Heart left ventricle (tissue), 13 donors: ENCODE data around the gene LRPPRC.

Experiments
- POLR2A ChIP-seq, 2 donors: fragments of 450-650 bp; IDR thresholded peaks; one replicate each; pipeline ENCODE4 v1.6.1; 2017; ENCODE audit warnings: antibody characterized with exemption in 2 of 2, mild to moderate bottlenecking in 2 of 2, moderate library complexity in 2 of 2
- TF ChIP-seq, protein P1 (sequence below), 12 donors: fragments of 200-600 bp; sonication (generic) in 4 of 12; IDR thresholded peaks; one replicate each; pipeline versions ENCODE4 v1.5.0 to v1.8.0; 2018 to 2022; ENCODE audit warnings: antibody characterized with exemption in 12 of 12, mild to moderate bottlenecking in 5 of 12
- donor health status: ischemic (EF 13 %, LVEDD 7.1; RV severe dilation, severe dysfunction).
- donor health status: DM: no; HTN: yes; CAD: no.
- donor health status: DM: no; HTN: no; CAD: no.
- donor health status: ischemic (EF 25% LVEDD 6.9; RV normal size, moderate dysfunction).
- donor health status: ischemic (EF 25% LVEDD 5.7; RV mildly dilated, moderate dysfunction).
- donor health status: ischemic (EF 35%, LVEDD 5.7; RV mildly dilated, moderate dysfunction).
- donor health status: nonischemic (EF 11% LVEDD 7.7; RV severe dilation, severe dysfunction).
- donor health status: DM: yes; HTN: yes; CAD: no.
- donor health status: PGD.
- donor health status: ischemic (EF 29% LVEDD 5.4; RV normal size, mild dysfunction).
- donor health status: nonischemic (EF 23%, LVEDD 6.1; RV moderate dilation, normal function).

DNA sequence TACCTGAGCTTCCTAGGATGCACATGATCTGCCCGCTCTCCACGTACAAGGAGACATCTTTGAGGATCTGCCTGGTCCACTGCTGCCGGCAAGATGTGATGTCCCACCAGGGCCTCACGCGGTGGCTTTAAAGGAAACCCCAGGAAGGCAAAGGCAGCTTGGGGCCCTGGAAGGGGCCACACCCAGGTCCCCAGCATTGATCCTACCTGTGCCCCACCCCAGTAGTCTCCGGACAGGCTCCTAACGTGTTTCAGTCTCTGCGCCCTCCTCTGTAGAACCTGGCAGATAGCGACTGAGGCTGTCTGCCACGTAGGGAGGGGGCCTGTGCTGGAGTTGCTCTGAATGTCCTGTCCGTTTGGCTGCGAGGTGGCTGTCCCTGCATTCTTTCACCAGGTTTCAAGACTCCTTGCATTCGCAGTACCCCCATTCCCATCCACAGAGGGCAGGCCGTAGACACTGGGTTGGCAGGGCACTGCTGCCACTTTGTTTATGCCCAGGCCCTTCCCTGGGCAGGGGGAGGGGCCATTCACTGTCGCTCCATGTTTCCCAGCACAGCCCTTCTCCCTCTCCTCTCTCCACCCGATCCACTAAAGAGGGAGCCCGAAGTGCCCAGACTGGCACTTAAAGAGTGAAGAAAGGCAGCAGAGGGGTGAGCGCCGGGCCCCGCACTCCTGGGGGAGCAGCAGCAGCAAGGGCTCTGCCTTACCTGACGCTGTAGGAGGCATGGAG lies 157.8 kb downstream of the LRPPRC start:
- TF ChIP-seq, protein P1, sequence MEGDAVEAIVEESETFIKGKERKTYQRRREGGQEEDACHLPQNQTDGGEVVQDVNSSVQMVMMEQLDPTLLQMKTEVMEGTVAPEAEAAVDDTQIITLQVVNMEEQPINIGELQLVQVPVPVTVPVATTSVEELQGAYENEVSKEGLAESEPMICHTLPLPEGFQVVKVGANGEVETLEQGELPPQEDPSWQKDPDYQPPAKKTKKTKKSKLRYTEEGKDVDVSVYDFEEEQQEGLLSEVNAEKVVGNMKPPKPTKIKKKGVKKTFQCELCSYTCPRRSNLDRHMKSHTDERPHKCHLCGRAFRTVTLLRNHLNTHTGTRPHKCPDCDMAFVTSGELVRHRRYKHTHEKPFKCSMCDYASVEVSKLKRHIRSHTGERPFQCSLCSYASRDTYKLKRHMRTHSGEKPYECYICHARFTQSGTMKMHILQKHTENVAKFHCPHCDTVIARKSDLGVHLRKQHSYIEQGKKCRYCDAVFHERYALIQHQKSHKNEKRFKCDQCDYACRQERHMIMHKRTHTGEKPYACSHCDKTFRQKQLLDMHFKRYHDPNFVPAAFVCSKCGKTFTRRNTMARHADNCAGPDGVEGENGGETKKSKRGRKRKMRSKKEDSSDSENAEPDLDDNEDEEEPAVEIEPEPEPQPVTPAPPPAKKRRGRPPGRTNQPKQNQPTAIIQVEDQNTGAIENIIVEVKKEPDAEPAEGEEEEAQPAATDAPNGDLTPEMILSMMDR (IDR thresholded peaks at IDR 0.05), result no peak
- no peak for TF ChIP-seq POLR2A (IDR thresholded peaks at IDR 0.05)
